ENCODE results near the gene MAP3K10. TPM values are rescaled to one million over a fixed set of nuclear protein-coding genes. Genes with fewer than 3 reads are reported as not detected.

MAP3K10 gene
- total RNA-seq, 2 donors from 2014 or later = 10.5 to 23.8 TPM

- Histone ChIP-seq H3K4me1 (replicated peaks) (no peaks in the 10 kb centered on the region), H3K4me3 (no peak overlapping the region), H3K36me3 (no peaks in the 10 kb centered on the region), H3K27ac (no peak overlapping the region), H3K27me3 (replicated peaks; ENCODE audit: insufficient read depth) (no peaks in the 10 kb centered on the region), H3K9me3 (no peaks in the 10 kb centered on the region)
- DNase-seq (ENCODE audit: low spot score) = no peak
- 37% methylated on average over 10 of the region's 10 CpGs for WGBS
- TF ChIP-seq CTCF (IDR thresholded peaks at IDR 0.05) = no peak
- no peak for TF ChIP-seq POLR2A (IDR thresholded peaks at IDR 0.05)
- no peak for TF ChIP-seq POLR2AphosphoS5 (IDR thresholded peaks at IDR 0.05)
- intact Hi-C loops (cut with DNase I) = no loop called here
Measured at GRCh38 chr19:40228346-40228745, 37.1 kb downstream of the MAP3K10 start.

- intact Hi-C loops (cut with DNase I) = no loop called here
- 79% methylated on average over 5 of the region's 5 CpGs for WGBS
Measured at GRCh38 chr19:40228863-40229262, 37.6 kb downstream of the MAP3K10 start.

GRCh38 chr19:40229484-40229883 is 38.3 kb downstream of the MAP3K10 start:
- WGBS = 39% methylated on average over 3 of the region's 3 CpGs
- intact Hi-C loops (cut with DNase I) = no loop called here
- Histone ChIP-seq H3K27me3 (replicated peaks; ENCODE audit: insufficient read depth) (no peaks in the 10 kb centered on the region), H3K36me3 (no peaks in the 10 kb centered on the region), H3K4me3 (no peak overlapping the region), H3K27ac (no peak overlapping the region), H3K9me3 (no peaks in the 10 kb centered on the region), H3K4me1 (replicated peaks) (no peaks in the 10 kb centered on the region)
- no peak for TF ChIP-seq POLR2AphosphoS5 (IDR thresholded peaks at IDR 0.05)
- no peak for TF ChIP-seq POLR2A (IDR thresholded peaks at IDR 0.05)
- TF ChIP-seq CTCF (IDR thresholded peaks at IDR 0.05) = no peak
- DNase-seq (ENCODE audit: low spot score) = no peak

More at GRCh38 chr19:40228863-40229262, 37.6 kb downstream of the MAP3K10 start:
- no peak for TF ChIP-seq POLR2A (IDR thresholded peaks at IDR 0.05)
- TF ChIP-seq POLR2AphosphoS5 (IDR thresholded peaks at IDR 0.05) = no peak
- no peak for TF ChIP-seq CTCF (IDR thresholded peaks at IDR 0.05)
- DNase-seq (ENCODE audit: low spot score) = no peak
- H3K9me3 ChIP-seq = no peaks in the 10 kb centered on the region
- no peak overlapping the region for H3K27ac ChIP-seq
- no peak overlapping the region for H3K4me3 ChIP-seq
- H3K36me3 ChIP-seq = no peaks in the 10 kb centered on the region
- no peaks in the 10 kb centered on the region for H3K27me3 ChIP-seq (replicated peaks; ENCODE audit: insufficient read depth)
- H3K4me1 ChIP-seq (replicated peaks) = no peaks in the 10 kb centered on the region

GRCh38 chr19:40229926-40230417 is 38.7 kb downstream of the MAP3K10 start:
- 77% methylated on average over 4 of the region's 4 CpGs for WGBS
- no peak for DNase-seq (ENCODE audit: low spot score)

More at GRCh38 chr19:40229926-40230417, 38.7 kb downstream of the MAP3K10 start:
- intact Hi-C loops (cut with DNase I) = no loop called here
- H3K27ac ChIP-seq = no peak overlapping the region
- H3K4me3 ChIP-seq = no peak overlapping the region
- TF ChIP-seq POLR2AphosphoS5 (IDR thresholded peaks at IDR 0.05) = no peak
- TF ChIP-seq CTCF (IDR thresholded peaks at IDR 0.05) = no peak
- TF ChIP-seq POLR2A (IDR thresholded peaks at IDR 0.05) = no peak
- no peaks in the 10 kb centered on the region for H3K27me3 ChIP-seq (replicated peaks; ENCODE audit: insufficient read depth)
- no peaks in the 10 kb centered on the region for H3K9me3 ChIP-seq
- no peaks in the 10 kb centered on the region for H3K4me1 ChIP-seq (replicated peaks)
- H3K36me3 ChIP-seq = no peaks in the 10 kb centered on the region

Data from prostate gland (tissue), 2 donors.